GM12878 (cell line): ENCODE results near the gene ESRP2.

Experiments
- CHD2 ChIP-seq: IDR thresholded peaks from 2 replicates; pipeline ENCODE4 v1.6.1; 2011; ENCODE audit warnings: low read depth, low read length, improper control_type of control experiment, borderline replicate concordance
- EP300 ChIP-seq, 2 experiments: fragments of 150-350 bp in 1 of 2; IDR thresholded peaks; 2 replicates each; pipeline ENCODE4 v1.6.1; 2011 to 2012; ENCODE audit warnings: low read depth in 2 of 2, low read length in 2 of 2, borderline replicate concordance in 1 of 2, improper control_type of control experiment in 1 of 2, inconsistent platforms in 1 of 2; ENCODE audit not compliant: control insufficient read depth in 1 of 2
- MTA3 ChIP-seq: IDR thresholded peaks from 2 replicates; pipeline ENCODE4 v1.6.1; 2012; ENCODE audit warnings: low read length, inconsistent platforms, borderline replicate concordance
- NR2C1 ChIP-seq: fragments of 450-650 bp; IDR thresholded peaks from 2 replicates; pipeline ENCODE4 v1.6.1; 2017; ENCODE audit warnings: antibody characterized with exemption, mild to moderate bottlenecking, moderate library complexity
- POLR2A ChIP-seq: IDR thresholded peaks from 2 replicates; pipeline ENCODE4 v1.6.1; 2011; ENCODE audit warnings: low read depth, mild to moderate bottlenecking, low read length
- TAF1 ChIP-seq: IDR thresholded peaks from 2 replicates; pipeline ENCODE4 v1.6.1; 2011; ENCODE audit warnings: mild to moderate bottlenecking, low read depth, low read length, borderline replicate concordance
- YBX1 ChIP-seq: fragments of 450-650 bp; IDR thresholded peaks from 2 replicates; pipeline ENCODE4 v1.6.1; 2016; ENCODE audit warnings: antibody characterized with exemption
- ZBTB11 ChIP-seq: fragments of 450-650 bp; formaldehyde crosslinking; IDR thresholded peaks from 2 replicates; pipeline ENCODE4 v1.5.0; 2022; ENCODE audit warnings: mild to moderate bottlenecking, missing genetic modification characterization
- ZNF274 ChIP-seq: IDR thresholded peaks from one replicate; pipeline ENCODE4 v1.8.0; 2011; ENCODE audit not compliant: insufficient read length, insufficient read depth

- peak; percentile 61; the same call in 1 of the 2 replicates for TF ChIP-seq CHD2
- TF ChIP-seq ZNF274: no peak
- no peak for TF ChIP-seq EP300 (IDR thresholded peaks at IDR 0.05; ENCODE audit: borderline replicate concordance in 1 of 2, control insufficient read depth in 1 of 2, low read depth in 2 of 2, low read length in 2 of 2)
- TF ChIP-seq ZBTB11 (CRISPR knock-in tag): no peak
- peak; percentile 81 for TF ChIP-seq POLR2A
- TF ChIP-seq MTA3: no peak
- TF ChIP-seq YBX1: no peak
- TF ChIP-seq NR2C1: 0 out of 2 replicates have a peak, but pooled peaks have one; percentile 17
- no peak for TF ChIP-seq TAF1
Measured at GRCh38 chr16:68264128-68265077, 28.5 kb upstream of the ESRP2 start, which contains the start of gene SLC7A6.
